Right lobe of liver (tissue), 6 donors: ENCODE measurements around the gene CBLC. TPM values are rescaled to one million over a fixed set of nuclear protein-coding genes. Genes with fewer than 3 reads are reported as not detected.

ENCODE experiments used
- ATAC-seq, 4 donors: fragments of 200-7000 bp; cut with Tn5 transposase; one replicate each; pipeline ENCODE4 v1.9.1; 2020; ENCODE audit warnings: mild to moderate bottlenecking in 4 of 4, moderate library complexity in 4 of 4
- DNase-seq, 3 donors: peaks; one replicate each; pipeline ENCODE4 v3.0.0-alpha.2; 2020
- H3K27ac ChIP-seq, 3 donors: fragments of 200-600 bp; one replicate each; pipeline ENCODE4 v1.8.0; 2022
- H3K27me3 ChIP-seq, 2 donors: fragments of 200-600 bp; one replicate each; pipeline ENCODE4 v1.8.0; 2022
- H3K36me3 ChIP-seq, 4 donors: fragments of 200-600 bp; sonication (generic) in 1 of 4; one replicate each; pipeline versions ENCODE4 v1.5.1 to v1.8.0; 2017 to 2022; ENCODE audit warnings: control low read depth in 1 of 4
- H3K4me1 ChIP-seq, 4 donors: fragments of 200-600 bp; sonication (generic) in 1 of 4; one replicate each; pipeline versions ENCODE4 v1.5.1 to v1.8.0; 2017 to 2022; ENCODE audit warnings: control low read depth in 1 of 4
- H3K4me3 ChIP-seq, 3 donors: fragments of 200-600 bp; one replicate each; pipeline ENCODE4 v1.8.0; 2022
- H3K9me3 ChIP-seq, 4 donors: fragments of 200-600 bp; sonication (generic) in 1 of 4; one replicate each; pipeline versions ENCODE4 v1.5.1 to v1.8.0; 2017 to 2022; ENCODE audit warnings: control low read depth in 1 of 4
- CTCF ChIP-seq, 4 donors: fragments of 200-600 bp in 3 of 4; fragments of 450-650 bp in 1 of 4; IDR thresholded peaks; one replicate each; pipeline versions ENCODE4 v1.5.1 to v1.8.0; 2016 to 2022; ENCODE audit warnings: antibody characterized with exemption in 4 of 4, mild to moderate bottlenecking in 2 of 4
- POLR2A ChIP-seq: fragments of 450-650 bp; IDR thresholded peaks from one replicate; pipeline ENCODE4 v1.6.1; 2017; ENCODE audit warnings: antibody characterized with exemption, mild to moderate bottlenecking
- WGBS: methylation state at CpG from one replicate; pipeline ENCODE4 v1.1.6; 2018; ENCODE audit warnings: low coverage, low lambda C conversion rate; ENCODE audit not compliant: insufficient coverage; ENCODE audit errors: missing lambda C conversion rate; 5-methylcytosine and 5-hydroxymethylcytosine counted together
- intact Hi-C, 2 donors: fragments of 100-400 bp; cut with DNase I; formaldehyde crosslinking; loops; one replicate each; pipeline versions ENCODE4 v1.11.2 to v1.14.1; 2022
- total RNA-seq, 6 experiments: library from RNA; depleted of rRNA in 2 of 6; stranded (reverse); fragments of >200 nt in 2 of 6; fragmentation: NEBNext Ultra II Directional in 3 of 6; extraction: Animal tissue kit (Norgen Biotek cat#: 25700) in 3 of 6; gene quantifications; one replicate each; pipeline versions ENCODE4 v1.1.0 to v1.2.4, GENCODE V29; 2016 to 2023
- donor health status: DM: no; HTN: yes; CAD: no.
- donor health status: DM: no; HTN: no; CAD: no.
- donor health status: DM: no; HTN: no; CAD: no.
- donor health status: DM: no; HTN: yes; CAD: no.
- donor health status: DM: no; HTN: yes; CAD: no.

Gene CBLC
- total RNA-seq, 6 experiments from 2014 or later, result 9.8 to 19.4 (median 15.6) TPM

DNA sequence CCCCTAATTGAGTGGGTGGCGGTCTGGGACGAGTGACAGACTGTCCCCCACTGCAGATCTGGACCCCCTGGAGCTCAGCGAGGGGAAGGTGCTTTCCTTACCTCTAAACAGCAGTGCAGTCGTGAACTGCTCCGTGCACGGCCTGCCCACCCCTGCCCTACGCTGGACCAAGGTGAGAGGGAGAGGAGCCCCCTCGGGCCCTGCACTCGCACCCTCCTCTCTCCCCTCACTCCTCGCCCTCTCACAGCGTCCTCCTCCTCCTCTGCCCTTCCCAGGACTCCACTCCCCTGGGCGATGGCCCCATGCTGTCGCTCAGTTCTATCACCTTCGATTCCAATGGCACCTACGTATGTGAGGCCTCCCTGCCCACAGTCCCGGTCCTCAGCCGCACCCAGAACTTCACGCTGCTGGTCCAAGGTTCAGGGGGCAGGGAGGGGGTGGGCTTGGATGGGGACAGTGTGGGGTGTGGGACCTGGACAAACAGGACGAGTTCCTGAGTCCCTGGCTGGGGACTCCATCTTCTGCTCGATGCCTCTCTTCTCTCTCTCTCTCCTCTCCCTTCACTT lies 40.9 kb downstream of the CBLC start:
- peaks cover 0 to 9% (median 4%) of the 10 kb centered on the region in 4 donors for H3K4me1 ChIP-seq
- H3K4me3 ChIP-seq, result no peak overlapping the region
- intact Hi-C loops, result no loop called here
- H3K9me3 ChIP-seq, result no peaks in the 10 kb centered on the region
- DNase-seq (no peak), ATAC-seq (no peak)
- H3K27ac ChIP-seq, result no peak overlapping the region
- no peaks in the 10 kb centered on the region for H3K36me3 ChIP-seq
- 94% methylated on average over 6 of the region's 20 CpGs for WGBS
- no peaks in the 10 kb centered on the region for H3K27me3 ChIP-seq
- TF ChIP-seq POLR2A (no peak), CTCF (IDR thresholded peaks at IDR 0.05) (no peak)

- Histone ChIP-seq H3K4me1 (peaks cover 0 to 9% (median 4%) of the 10 kb centered on the region in 4 donors), H3K4me3 (no peak overlapping the region), H3K36me3 (no peaks in the 10 kb centered on the region), H3K27me3 (no peaks in the 10 kb centered on the region), H3K9me3 (no peaks in the 10 kb centered on the region), H3K27ac (no peak overlapping the region)
- ATAC-seq, result no peak
- TF ChIP-seq CTCF (IDR thresholded peaks at IDR 0.05) (no peak), POLR2A (no peak)
- DNase-seq, result no peak
- intact Hi-C loops, result no loop called here
- 88% methylated on average over 5 of the region's 28 CpGs for WGBS
Measured at GRCh38 chr19:44819246-44819832, 41.6 kb downstream of the CBLC start.

DNA sequence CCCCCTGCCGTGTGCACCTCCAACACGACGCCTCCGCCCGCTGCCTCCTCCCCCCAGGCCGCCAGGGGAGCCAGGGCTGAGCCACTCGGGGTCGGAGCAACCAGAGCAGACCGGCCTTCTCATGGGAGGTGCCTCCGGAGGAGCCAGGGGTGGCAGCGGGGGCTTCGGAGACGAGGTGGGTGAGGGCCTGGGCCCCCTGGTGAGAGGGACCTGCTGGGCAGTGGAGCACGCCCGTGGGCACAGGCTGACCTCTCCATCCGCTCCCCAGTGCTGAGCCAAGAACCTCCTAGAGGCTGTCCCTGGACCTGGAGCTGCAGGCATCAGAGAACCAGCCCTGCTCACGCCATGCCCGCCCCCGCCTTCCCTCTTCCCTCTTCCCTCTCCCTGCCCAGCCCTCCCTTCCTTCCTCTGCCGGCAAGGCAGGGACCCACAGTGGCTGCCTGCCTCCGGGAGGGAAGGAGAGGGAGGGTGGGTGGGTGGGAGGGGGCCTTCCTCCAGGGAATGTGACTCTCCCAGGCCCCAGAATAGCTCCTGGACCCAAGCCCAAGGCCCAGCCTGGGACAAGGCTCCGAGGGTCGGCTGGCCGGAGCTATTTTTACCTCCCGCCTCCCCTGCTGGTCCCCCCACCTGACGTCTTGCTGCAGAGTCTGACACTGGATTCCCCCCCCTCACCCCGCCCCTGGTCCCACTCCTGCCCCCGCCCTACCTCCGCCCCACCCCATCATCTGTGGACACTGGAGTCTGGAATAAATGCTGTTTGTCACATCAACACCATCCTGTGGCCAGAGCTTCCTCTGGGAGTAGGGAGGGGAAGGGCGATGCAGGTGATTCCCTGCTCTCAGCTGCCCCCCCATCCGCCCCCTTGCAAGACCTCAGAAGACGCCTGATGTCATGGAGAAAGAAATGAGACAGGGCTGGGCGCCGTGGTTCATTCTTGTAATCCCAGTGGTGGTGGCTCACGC lies 43.2 kb downstream of the CBLC start:
- no peak overlapping the region for H3K4me3 ChIP-seq
- H3K36me3 ChIP-seq, result no peaks in the 10 kb centered on the region
- no peak for TF ChIP-seq CTCF (IDR thresholded peaks at IDR 0.05)
- no peak for TF ChIP-seq POLR2A
- peaks cover 0 to 9% (median 4%) of the 10 kb centered on the region in 4 donors for H3K4me1 ChIP-seq
- DNase-seq, result peak in 1 of 3 donors; percentile 63
- WGBS, result 72% methylated on average over 18 of the region's 35 CpGs
- intact Hi-C loops, result no loop called here
- H3K9me3 ChIP-seq, result no peaks in the 10 kb centered on the region
- no peak overlapping the region for H3K27ac ChIP-seq
- peak; percentile 57 to 76 (median 64) for ATAC-seq
- H3K27me3 ChIP-seq, result no peaks in the 10 kb centered on the region

- H3K9me3 ChIP-seq, result no peaks in the 10 kb centered on the region
- no peaks in the 10 kb centered on the region for H3K27me3 ChIP-seq
- DNase-seq (no peak), ATAC-seq (no peak)
- no peaks in the 10 kb centered on the region for H3K36me3 ChIP-seq
- TF ChIP-seq CTCF (IDR thresholded peaks at IDR 0.05) (no peak), POLR2A (no peak)
- intact Hi-C loops, result no loop called here
- WGBS, result 57% methylated on average over 4 of the region's 11 CpGs
- no peak overlapping the region for H3K27ac ChIP-seq
- H3K4me3 ChIP-seq, result no peak overlapping the region
- H3K4me1 ChIP-seq, result peaks cover 0 to 9% (median 4%) of the 10 kb centered on the region in 4 donors
Measured at GRCh38 chr19:44822177-44822576, 44.5 kb downstream of the CBLC start.
